ENCODE data around the gene BEGAIN.

- TF ChIP-seq CTCF (IDR thresholded peaks at IDR 0.05; ENCODE audit: poor library complexity), result no peak
- TF ChIP-seq EZH2 (IDR thresholded peaks at IDR 0.05; ENCODE audit: borderline replicate concordance), result no peak
- no peak for TF ChIP-seq EZH2phosphoT487 (IDR thresholded peaks at IDR 0.05; ENCODE audit: low read depth, severe bottlenecking, unreplicated experiment)
Measured at GRCh38 chr14:100494645-100495044, 92.6 kb downstream of the BEGAIN start.

All from hepatocyte (in vitro differentiated cells).